ENCODE results near the gene CNOT3. TPM values are rescaled to one million over a fixed set of nuclear protein-coding genes. Genes with fewer than 3 reads are reported as not detected.

The CNOT3 gene
- total and polyA plus RNA-seq, 9 of the 15 experiments (the other 6 are each of a cell fraction or from before 2014, with no cell fraction given): 0.27 to 60.4 (median 9.9) TPM

GRCh38 chr19:54197121-54197520 is 59.6 kb downstream of the CNOT3 start (continued):
- TF ChIP-seq CUX1 (CRISPR knock-in tag; IDR thresholded peaks at IDR 0.05) (no peak), SMAD1 (IDR thresholded peaks at IDR 0.05; ENCODE audit: low read depth, low read length, partially characterized antibody) (no peak), ZNF217 (CRISPR knock-in tag; IDR thresholded peaks at IDR 0.05) (no peak)

- no peak overlapping the region; the same call in 1 of the 2 replicates for H3K4me2 ChIP-seq (ENCODE audit: insufficient read depth, low read length)
Observed at GRCh38 chr19:54199401-54199800, 61.8 kb downstream of the CNOT3 start.

More at GRCh38 chr19:54199401-54199800, 61.8 kb downstream of the CNOT3 start:
- POLR2A ChIA-PET: interaction anchor here (1.0 to 5.3 kb wide), 5 partner anchors 9 to 394 kb away, joined by 3 to 206 read pairs (median 8); partner anchors contain the start of genes MBOAT7 and TSEN34
- no peak overlapping the region for H3K27ac ChIP-seq (ENCODE audit: extremely low read depth, low read depth, low read length)
- peaks cover 41% of the 10 kb centered on the region for H3K79me2 ChIP-seq (ENCODE audit: control insufficient read depth, insufficient read depth, low read length)
- BruUV-seq (replicated peaks): no TSS peak
- peaks cover 50% of the 10 kb centered on the region for H3K36me3 ChIP-seq (ENCODE audit: control insufficient read depth, insufficient read depth, low read length)
- intact Hi-C loops (cut with micrococcal nuclease) (no loop called here), in situ Hi-C loops (cut with MboI) (no loop called here)
- H3K27me3 ChIP-seq (ENCODE audit: control insufficient read depth in 2 of 2, insufficient read depth in 2 of 2, low read length in 2 of 2): no peaks in the 10 kb centered on the region
- TF ChIP-seq POLR2B (IDR thresholded peaks at IDR 0.05; ENCODE audit: low read depth, partially characterized antibody) (no peak), NR2F6 (CRISPR knock-in tag; IDR thresholded peaks at IDR 0.05) (no peak), CREB5 (CRISPR knock-in tag; IDR thresholded peaks at IDR 0.05) (no peak), ZFP36 (IDR thresholded peaks at IDR 0.05; ENCODE audit: low read depth, low read length, partially characterized antibody) (no peak)
- no peak for ATAC-seq
- H3K4me3 ChIP-seq: no peak overlapping the region
- H3K9me3 ChIP-seq (replicated peaks; ENCODE audit: control insufficient read depth, insufficient read depth, low read depth, low read length): no peaks in the 10 kb centered on the region
- no peak for DNase-seq (ENCODE audit: extremely low read depth in 1 of 4, low spot score in 3 of 4)
- no peak for FAIRE-seq
- 88% methylated on average over 16 of the region's 16 CpGs for WGBS (ENCODE audit: insufficient coverage, low coverage, missing lambda C conversion rate)
- H3K9me1 ChIP-seq (ENCODE audit: control insufficient read depth, insufficient read depth, low read length): no peaks in the 10 kb centered on the region
- H3K4me1 ChIP-seq (replicated peaks in 1 of 2; ENCODE audit: control insufficient read depth in 2 of 2, insufficient read depth in 2 of 2, low read length in 2 of 2): peaks cover 12 to 13% of the 10 kb centered on the region in 2 experiments
- no peak overlapping the region for H2AFZ ChIP-seq (ENCODE audit: low read depth, low read length)
- H4K20me1 ChIP-seq (replicated peaks; ENCODE audit: control insufficient read depth, insufficient read depth, low read length): peaks cover 35% of the 10 kb centered on the region
- peak overlapping the region in 1 of 2 experiments; percentile 75; a peak in 2 of 4 replicates for H3K9ac ChIP-seq (ENCODE audit: insufficient read depth in 1 of 2, low read depth in 2 of 2, low read length in 2 of 2)
- CTCF ChIA-PET (ENCODE audit: low intra/inter-chr PET ratio): no interaction called here

Data from K562 (cell line).